Astrocyte (in vitro differentiated cells and primary cell): ENCODE measurements around the gene METTL14. TPM values are rescaled to one million over a fixed set of nuclear protein-coding genes. Genes with fewer than 3 reads are reported as not detected.

ENCODE experiments used
- DNase-seq: peaks from one replicate; pipeline ENCODE4 v3.0.0-alpha.2; 2010; ENCODE audit warnings: low read depth
- FAIRE-seq: peaks from 2 replicates; lab custom pipeline; 2011; peaks lifted over from hg19 to GRCh38; lab: Jason Lieb, UNC
- H2AFZ ChIP-seq: 2 replicates; pipeline ENCODE4 v1.6.0; 2012; ENCODE audit warnings: low read depth, low read length, inconsistent platforms
- H3K27ac ChIP-seq: 2 replicates; pipeline ENCODE4 v1.5.1; 2011; ENCODE audit warnings: low read depth, low read length, inconsistent platforms
- H3K27me3 ChIP-seq: 2 replicates; pipeline ENCODE4 v1.6.0; 2011; ENCODE audit warnings: low read length, inconsistent platforms; ENCODE audit not compliant: insufficient read depth
- H3K36me3 ChIP-seq: 2 replicates; pipeline ENCODE4 v1.5.1; 2011; ENCODE audit warnings: low read length, inconsistent platforms; ENCODE audit not compliant: insufficient read depth
- H3K4me1 ChIP-seq: 2 replicates; pipeline ENCODE4 v1.5.1; 2011; ENCODE audit warnings: low read length, inconsistent platforms; ENCODE audit not compliant: insufficient read depth
- H3K4me2 ChIP-seq: 2 replicates; pipeline ENCODE4 v1.6.0; 2012; ENCODE audit warnings: low read length, inconsistent platforms
- H3K4me3 ChIP-seq: 2 replicates; pipeline ENCODE4 v1.5.1; 2011; ENCODE audit warnings: low read depth, mild to moderate bottlenecking, low read length, inconsistent platforms; ENCODE audit not compliant: insufficient read depth
- H3K79me2 ChIP-seq: 2 replicates; pipeline ENCODE4 v1.6.0; 2012; ENCODE audit warnings: mild to moderate bottlenecking, low read length, inconsistent platforms; ENCODE audit not compliant: insufficient read depth
- H3K9ac ChIP-seq: 2 replicates; pipeline ENCODE4 v1.6.0; 2012; ENCODE audit warnings: mild to moderate bottlenecking, low read length, inconsistent platforms
- H3K9me3 ChIP-seq: 2 replicates; pipeline ENCODE4 v1.5.1; 2012; ENCODE audit warnings: low read depth, mild to moderate bottlenecking, low read length, inconsistent platforms; ENCODE audit not compliant: insufficient read depth
- H4K20me1 ChIP-seq: 2 replicates; pipeline ENCODE4 v1.6.0; 2012; ENCODE audit warnings: low read length, inconsistent platforms; ENCODE audit not compliant: insufficient read depth
- H3K27ac Mint-ChIP-seq: one replicate; pipeline ENCODE4 v1.8.0; 2021; ENCODE audit warnings: mild to moderate bottlenecking, mixed read lengths; ENCODE audit not compliant: unreplicated experiment
- H3K27me3 Mint-ChIP-seq: one replicate; pipeline ENCODE4 v1.8.0; 2021; ENCODE audit warnings: low read depth, mixed read lengths; ENCODE audit not compliant: unreplicated experiment
- H3K36me3 Mint-ChIP-seq: one replicate; pipeline ENCODE4 v1.8.0; 2021; ENCODE audit warnings: low read depth, mixed read lengths; ENCODE audit not compliant: unreplicated experiment
- H3K4me1 Mint-ChIP-seq: one replicate; pipeline ENCODE4 v1.8.0; 2021; ENCODE audit warnings: low read depth, mixed read lengths; ENCODE audit not compliant: unreplicated experiment
- H3K4me3 Mint-ChIP-seq: one replicate; pipeline ENCODE4 v1.8.0; 2021; ENCODE audit warnings: mild to moderate bottlenecking, moderate library complexity, mixed read lengths; ENCODE audit not compliant: unreplicated experiment
- H3K9me3 Mint-ChIP-seq: one replicate; pipeline ENCODE4 v1.8.0; 2021; ENCODE audit warnings: mild to moderate bottlenecking, mixed read lengths; ENCODE audit not compliant: unreplicated experiment
- CTCF ChIP-seq: IDR thresholded peaks from 2 replicates; pipeline ENCODE4 v1.5.1; 2011; ENCODE audit warnings: low read depth, mild to moderate bottlenecking, inconsistent platforms, low read length, moderate library complexity; ENCODE audit not compliant: insufficient read depth
- EZH2 ChIP-seq: IDR thresholded peaks from 2 replicates; pipeline ENCODE4 v1.6.1; 2012; ENCODE audit warnings: mild to moderate bottlenecking, low read length, inconsistent platforms; ENCODE audit not compliant: insufficient read depth
- total RNA-seq: library from RNA; stranded (reverse); gene quantifications from 2 replicates; pipeline ENCODE4 v1.2.1, GENCODE V29; 2021

Gene METTL14
- total RNA-seq, 1 donor from 2014 or later = 35.2 TPM

DNA sequence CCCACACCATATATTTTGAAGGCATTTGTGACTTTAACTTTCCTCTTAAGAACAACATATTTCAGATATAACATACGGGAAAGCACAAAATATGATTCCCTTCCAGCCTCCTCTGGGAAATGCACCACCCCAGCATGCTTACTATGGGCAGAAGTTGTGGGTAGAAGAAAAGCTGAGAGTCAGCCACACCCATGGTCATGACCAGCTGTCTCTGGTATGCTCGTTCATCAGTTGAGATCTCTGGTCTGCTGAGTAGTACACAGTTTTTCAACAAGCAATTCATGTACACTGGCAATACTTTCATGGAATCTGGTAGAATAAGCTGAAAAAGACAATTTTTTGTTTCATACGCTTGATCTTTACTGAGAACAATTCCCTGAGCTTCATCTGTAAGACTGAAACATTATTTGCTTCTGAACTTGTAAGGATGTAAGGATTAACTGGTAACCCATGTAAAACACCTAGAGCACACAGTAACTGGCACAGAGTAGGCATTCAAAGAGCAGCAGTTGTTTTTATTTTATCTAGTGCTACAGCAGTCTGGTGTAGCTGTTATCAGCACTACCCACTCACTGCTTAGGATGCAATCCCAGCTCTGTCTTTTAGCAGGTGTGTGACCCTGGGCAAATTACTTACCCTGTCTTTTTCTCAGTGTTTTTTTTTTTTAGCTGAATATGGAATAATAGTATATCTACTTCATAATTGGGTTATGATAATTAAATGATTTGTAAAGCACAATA lies 47.6 kb downstream of the METTL14 start:
- H3K9me3 ChIP-seq = no peaks in the 10 kb centered on the region
- FAIRE-seq = peak; percentile 85
- H3K9me3 Mint-ChIP-seq = no peaks in the 10 kb centered on the region
- peak overlapping the region; percentile 13 for H3K27ac Mint-ChIP-seq
- peak overlapping the region; percentile 10 for H3K27ac ChIP-seq
- H3K27me3 Mint-ChIP-seq = no peaks in the 10 kb centered on the region
- H3K79me2 ChIP-seq = peaks cover 9% of the 10 kb centered on the region
- no peak for TF ChIP-seq EZH2
- no peak for TF ChIP-seq CTCF
- H3K4me1 ChIP-seq = peaks cover 18% of the 10 kb centered on the region
- H3K4me1 Mint-ChIP-seq = peaks cover 48% of the 10 kb centered on the region
- peaks cover 72% of the 10 kb centered on the region for H3K36me3 ChIP-seq
- H4K20me1 ChIP-seq = peaks cover 26% of the 10 kb centered on the region
- H2AFZ ChIP-seq = no peak overlapping the region
- peak overlapping the region; percentile 15 for H3K9ac ChIP-seq
- peaks cover 22% of the 10 kb centered on the region for H3K36me3 Mint-ChIP-seq
- no peak overlapping the region for H3K4me3 ChIP-seq
- DNase-seq = peak; percentile 49
- no peaks in the 10 kb centered on the region for H3K27me3 ChIP-seq
- no peak overlapping the region for H3K4me3 Mint-ChIP-seq
- H3K4me2 ChIP-seq = no peak overlapping the region

GRCh38 chr4:118734491-118735205 lies 49.5 kb downstream of the METTL14 start:
- Histone ChIP-seq H3K4me2 (no peak overlapping the region), H3K4me3 (no peak overlapping the region), H3K9ac (no peak overlapping the region), H3K27me3 (no peaks in the 10 kb centered on the region), H3K36me3 (peaks cover 76% of the 10 kb centered on the region), H2AFZ (no peak overlapping the region), H3K4me1 (peaks cover 14% of the 10 kb centered on the region), H3K27ac (no peak overlapping the region), H3K9me3 (no peaks in the 10 kb centered on the region), H3K79me2 (peaks cover 11% of the 10 kb centered on the region), H4K20me1 (peaks cover 33% of the 10 kb centered on the region)
- no peaks in the 10 kb centered on the region for H3K27me3 Mint-ChIP-seq
- no peak overlapping the region for H3K4me3 Mint-ChIP-seq
- no peak for TF ChIP-seq EZH2
- no peak for TF ChIP-seq CTCF
- FAIRE-seq (no peak), DNase-seq (peak; percentile 19)
- H3K4me1 Mint-ChIP-seq = peaks cover 33% of the 10 kb centered on the region
- no peaks in the 10 kb centered on the region for H3K9me3 Mint-ChIP-seq
- peaks cover 23% of the 10 kb centered on the region for H3K36me3 Mint-ChIP-seq
- no peak overlapping the region for H3K27ac Mint-ChIP-seq

DNA sequence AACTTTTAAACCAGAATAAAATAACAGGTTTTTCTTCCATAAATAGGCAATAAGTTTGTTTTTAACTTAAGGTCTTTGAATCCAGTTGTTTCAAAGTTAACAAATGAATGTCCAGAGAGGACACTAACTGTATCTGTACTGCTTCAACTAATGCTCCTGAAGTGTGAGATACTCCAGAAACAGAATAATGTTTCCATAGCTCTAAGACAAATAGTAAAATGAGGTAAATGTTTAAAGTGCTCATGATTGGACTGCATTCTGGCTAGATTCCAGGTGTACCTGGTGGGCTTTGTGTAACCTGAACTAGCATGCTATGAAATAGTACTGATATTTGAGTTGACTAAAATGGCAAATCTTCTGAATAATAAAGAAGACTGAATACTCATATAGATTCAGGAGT lies 51.7 kb downstream of the METTL14 start:
- TF ChIP-seq CTCF = no peak
- no peak for TF ChIP-seq EZH2
- Mint-ChIP-seq H3K27me3 (no peaks in the 10 kb centered on the region), H3K4me1 (peaks cover 22% of the 10 kb centered on the region), H3K27ac (no peak overlapping the region), H3K9me3 (no peaks in the 10 kb centered on the region), H3K36me3 (peaks cover 19% of the 10 kb centered on the region), H3K4me3 (no peak overlapping the region)
- peaks cover 20% of the 10 kb centered on the region for H3K79me2 ChIP-seq
- H3K4me1 ChIP-seq = peaks cover 6% of the 10 kb centered on the region
- H3K27me3 ChIP-seq = no peaks in the 10 kb centered on the region
- H3K4me2 ChIP-seq = no peak overlapping the region
- H3K9me3 ChIP-seq = no peaks in the 10 kb centered on the region
- FAIRE-seq = no peak
- no peak overlapping the region for H3K4me3 ChIP-seq
- H3K9ac ChIP-seq = no peak overlapping the region
- H2AFZ ChIP-seq = no peak overlapping the region
- no peak overlapping the region for H3K27ac ChIP-seq
- peaks cover 78% of the 10 kb centered on the region for H3K36me3 ChIP-seq
- peaks cover 38% of the 10 kb centered on the region for H4K20me1 ChIP-seq
- DNase-seq = no peak
